Measurements from ENCODE around the gene RHO. TPM values are rescaled to one million over a fixed set of nuclear protein-coding genes. Genes with fewer than 3 reads are reported as not detected.
"Not testable (repeated sequence)": the region's sequence is repeated elsewhere in the genome, so short reads cannot be mapped to it uniquely, and the experiment has no call there.

Gene RHO
- total RNA-seq, 2 experiments from 2014 or later: not detected

GRCh38 chr3:129503471-129504291, 24.8 kb upstream of the RHO start:
- Mint-ChIP-seq H3K9me3 (no peaks in the 10 kb centered on the region), H3K4me1 (no peaks in the 10 kb centered on the region), H3K27me3 (no peaks in the 10 kb centered on the region), H3K4me3 (no peak overlapping the region), H3K36me3 (ENCODE audit: low read depth) (no peaks in the 10 kb centered on the region), H3K27ac (no peak overlapping the region)
- ChIA-PET POLR2A (no interaction called here), CTCF (no interaction called here)
- no peak for DNase-seq

- CTCF ChIA-PET: no interaction called here
- Mint-ChIP-seq H3K36me3 (ENCODE audit: low read depth) (no peaks in the 10 kb centered on the region), H3K9me3 (no peaks in the 10 kb centered on the region), H3K27me3 (no peaks in the 10 kb centered on the region), H3K27ac (no peak overlapping the region), H3K4me3 (no peak overlapping the region), H3K4me1 (no peaks in the 10 kb centered on the region)
- no peak for DNase-seq
- POLR2A ChIA-PET: no interaction called here
Measured at GRCh38 chr3:129504471-129505100, 23.9 kb upstream of the RHO start.

GRCh38 chr3:129505341-129505740, 23.1 kb upstream of the RHO start:
- H3K9me3 Mint-ChIP-seq: no peaks in the 10 kb centered on the region
- DNase-seq: no peak
- H3K27me3 Mint-ChIP-seq: no peaks in the 10 kb centered on the region
- H3K27ac Mint-ChIP-seq: no peak overlapping the region
- no peak overlapping the region for H3K4me3 Mint-ChIP-seq
- ChIA-PET POLR2A (no interaction called here), CTCF (no interaction called here)
- H3K4me1 Mint-ChIP-seq: no peaks in the 10 kb centered on the region
- no peaks in the 10 kb centered on the region for H3K36me3 Mint-ChIP-seq (ENCODE audit: low read depth)

DNA sequence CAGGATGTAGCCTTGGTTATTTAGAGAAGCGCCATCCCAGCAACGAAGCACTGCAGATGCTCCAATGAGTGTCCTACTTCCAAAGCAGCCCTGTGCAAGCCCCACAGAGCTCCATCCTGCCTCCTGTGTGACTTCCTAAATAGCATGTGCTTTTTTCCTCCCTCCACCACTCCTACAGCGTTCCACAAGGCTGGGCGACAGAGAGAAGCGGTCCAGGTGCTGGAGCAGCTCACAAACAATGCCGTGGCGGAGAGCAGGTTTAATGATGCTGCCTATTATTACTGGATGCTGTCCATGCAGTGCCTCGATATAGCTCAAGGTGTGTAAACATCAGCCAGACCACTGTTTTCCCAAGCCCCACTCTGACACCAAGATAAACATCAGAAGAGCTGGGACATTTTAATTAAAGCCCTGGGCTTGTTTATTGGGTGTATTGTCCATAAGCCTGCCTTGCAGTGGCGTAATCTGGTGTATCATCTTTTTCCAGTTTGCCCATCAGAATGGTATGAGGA, 22.2 kb upstream of the RHO start:
- Mint-ChIP-seq H3K4me3 (no peak overlapping the region), H3K9me3 (no peaks in the 10 kb centered on the region), H3K27me3 (no peaks in the 10 kb centered on the region), H3K4me1 (peaks cover 8% of the 10 kb centered on the region), H3K36me3 (ENCODE audit: low read depth) (no peaks in the 10 kb centered on the region), H3K27ac (no peak overlapping the region)
- CTCF ChIA-PET: interaction anchor here (1.1 kb wide), 1 partner anchor 14 kb away, joined by 3 read pairs; no protein-coding TSS in a partner anchor
- POLR2A ChIA-PET: no interaction called here
- DNase-seq: no peak

DNA sequence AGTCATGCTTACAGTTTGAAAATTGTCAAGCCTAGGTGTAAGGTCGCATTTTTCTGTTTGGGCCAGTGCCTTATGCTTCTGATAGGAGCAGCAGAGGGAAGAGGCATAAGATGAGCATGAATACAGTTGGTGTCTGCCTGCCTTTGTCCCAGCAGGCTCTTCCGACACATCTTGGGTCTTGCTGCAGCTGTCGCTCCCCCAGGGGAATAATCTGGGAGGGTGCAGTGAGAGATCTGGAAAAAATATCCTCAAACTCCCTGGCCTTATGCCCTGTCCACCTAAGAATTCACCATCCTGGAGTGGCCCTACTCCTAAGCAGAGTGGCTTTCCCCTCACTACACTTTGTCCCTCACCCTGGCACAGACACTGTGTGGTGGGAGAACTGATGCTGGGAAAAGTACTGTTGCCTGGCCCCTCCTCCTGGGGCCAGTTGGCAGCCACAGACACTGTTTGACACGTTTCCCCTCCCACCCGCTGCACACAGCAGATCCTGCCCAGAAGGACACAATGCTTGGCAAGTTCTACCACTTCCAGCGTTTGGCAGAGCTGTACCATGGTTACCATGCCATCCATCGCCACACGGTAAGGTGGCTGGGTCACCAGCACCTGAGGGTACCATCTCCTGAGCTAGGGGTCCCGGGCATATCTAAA, 21.1 kb upstream of the RHO start:
- CTCF ChIA-PET: interaction anchor here (1.1 kb wide), 1 partner anchor 15 kb away, joined by 3 read pairs; no protein-coding TSS in a partner anchor
- no peak for DNase-seq
- POLR2A ChIA-PET: no interaction called here
- Mint-ChIP-seq H3K9me3 (no peaks in the 10 kb centered on the region), H3K36me3 (ENCODE audit: low read depth) (no peaks in the 10 kb centered on the region), H3K27ac (no peak overlapping the region), H3K27me3 (no peaks in the 10 kb centered on the region), H3K4me1 (peaks cover 10% of the 10 kb centered on the region), H3K4me3 (no peak overlapping the region)

DNA sequence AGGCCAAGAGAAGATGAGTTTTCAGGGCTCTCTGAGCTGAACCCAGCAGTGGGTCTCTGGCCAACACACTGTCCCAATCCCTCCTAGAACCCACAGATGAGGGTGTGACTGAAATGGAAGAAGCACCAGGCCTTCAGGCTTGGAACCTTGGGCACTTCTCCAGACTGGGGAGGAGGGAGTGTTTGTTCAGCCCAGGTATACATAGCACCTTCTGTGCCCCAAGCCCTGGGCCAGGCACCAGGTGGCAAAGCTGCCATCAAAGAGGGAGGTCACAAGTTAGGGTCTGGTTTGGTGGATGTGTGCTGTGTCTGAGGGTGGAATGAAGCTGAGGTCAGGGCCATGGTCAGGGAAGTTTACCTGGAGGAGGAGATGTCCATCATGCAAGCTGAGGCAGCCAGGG, 15.8 kb upstream of the RHO start:
- Mint-ChIP-seq H3K9me3 (no peaks in the 10 kb centered on the region), H3K4me3 (no peak overlapping the region), H3K4me1 (peaks cover 10% of the 10 kb centered on the region), H3K27ac (no peak overlapping the region), H3K27me3 (no peaks in the 10 kb centered on the region), H3K36me3 (ENCODE audit: low read depth) (no peaks in the 10 kb centered on the region)
- CTCF ChIA-PET: interaction anchor here (1.9 kb wide), 1 partner anchor 22 kb away, joined by 5 read pairs; no protein-coding TSS in a partner anchor
- POLR2A ChIA-PET: no interaction called here
- no peak for DNase-seq

- Mint-ChIP-seq H3K27ac (no peak overlapping the region), H3K36me3 (ENCODE audit: low read depth) (no peaks in the 10 kb centered on the region), H3K9me3 (no peaks in the 10 kb centered on the region), H3K4me1 (peaks cover 10% of the 10 kb centered on the region), H3K4me3 (no peak overlapping the region), H3K27me3 (no peaks in the 10 kb centered on the region)
- ChIA-PET CTCF (interaction anchor here (1.9 kb wide), 1 partner anchor 21 kb away, joined by 5 read pairs; no protein-coding TSS in a partner anchor), POLR2A (no interaction called here)
- no peak for DNase-seq
Measured at GRCh38 chr3:129513705-129514104, 14.7 kb upstream of the RHO start.

- ChIA-PET CTCF (interaction anchor here (1.2 to 1.9 kb wide), 3 partner anchors 10 to 20 kb away, joined by 4 to 6 read pairs (median 5); no protein-coding TSS in a partner anchor), POLR2A (no interaction called here)
- Mint-ChIP-seq H3K27ac (no peak overlapping the region), H3K9me3 (no peaks in the 10 kb centered on the region), H3K4me1 (peaks cover 10% of the 10 kb centered on the region), H3K27me3 (no peaks in the 10 kb centered on the region), H3K4me3 (no peak overlapping the region), H3K36me3 (ENCODE audit: low read depth) (no peaks in the 10 kb centered on the region)
- DNase-seq: no peak
Measured at GRCh38 chr3:129514110-129514509, 14.3 kb upstream of the RHO start.

DNA sequence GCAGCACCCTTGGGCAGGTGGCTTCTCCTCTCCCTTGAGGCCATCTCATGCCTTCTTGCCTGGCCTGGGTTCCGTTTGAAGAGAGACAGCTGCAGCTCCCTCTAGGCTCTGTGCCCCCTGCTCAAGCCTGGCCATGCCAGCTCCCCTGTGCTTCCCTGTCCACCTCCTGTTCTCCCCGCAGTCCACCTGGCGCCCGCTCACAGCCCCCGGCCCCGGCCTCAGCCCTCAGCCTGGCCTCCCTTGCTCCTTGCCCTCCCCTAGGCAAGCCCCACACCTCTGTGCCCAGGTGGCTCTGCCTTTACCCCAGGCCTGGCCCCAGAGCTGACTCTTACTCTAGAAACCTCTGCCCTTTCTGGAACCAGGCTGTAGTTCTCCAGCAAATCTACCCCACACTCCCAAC, 13.9 kb upstream of the RHO start:
- Mint-ChIP-seq H3K36me3 (ENCODE audit: low read depth) (no peaks in the 10 kb centered on the region), H3K4me1 (peaks cover 10% of the 10 kb centered on the region), H3K27ac (no peak overlapping the region), H3K9me3 (no peaks in the 10 kb centered on the region), H3K27me3 (no peaks in the 10 kb centered on the region), H3K4me3 (no peak overlapping the region)
- ChIA-PET POLR2A (no interaction called here), CTCF (interaction anchor here (1.2 to 1.9 kb wide), 3 partner anchors 9 to 20 kb away, joined by 4 to 6 read pairs (median 5); no protein-coding TSS in a partner anchor)
- no peak for DNase-seq

DNA sequence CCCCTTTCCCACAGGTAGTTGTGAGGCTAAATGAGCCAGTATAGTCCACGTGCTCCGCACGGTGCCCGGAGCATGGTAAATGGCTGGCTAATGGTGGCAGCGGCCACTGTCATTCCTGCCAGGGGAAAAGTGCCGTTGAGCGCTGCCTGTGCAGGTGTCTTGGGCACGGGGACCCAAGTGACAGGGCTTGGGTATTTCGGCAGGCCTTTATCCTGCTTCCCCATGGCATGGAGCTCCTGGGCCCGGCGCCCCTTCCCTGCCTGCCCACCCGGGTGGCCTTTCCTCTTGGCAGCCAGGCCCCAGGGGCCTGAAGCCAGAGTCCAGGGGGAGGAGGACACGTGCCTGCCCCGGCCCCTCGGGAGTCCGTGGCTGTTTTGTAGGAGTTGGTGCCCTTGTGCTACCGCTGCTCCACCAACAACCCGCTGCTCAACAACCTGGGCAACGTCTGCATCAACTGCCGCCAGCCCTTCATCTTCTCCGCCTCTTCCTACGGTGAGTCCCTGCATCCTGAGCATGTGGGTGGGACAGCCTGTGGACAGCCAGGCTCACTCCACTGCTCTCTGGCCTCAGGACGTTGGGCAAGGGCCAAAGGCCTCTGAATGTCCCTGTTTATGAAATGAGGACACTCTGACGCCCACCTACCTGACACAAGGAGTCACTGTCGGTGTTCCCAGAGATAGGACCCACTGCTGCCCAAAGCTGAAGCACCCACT, 13.2 kb upstream of the RHO start:
- CTCF ChIA-PET: interaction anchor here (1.2 to 1.4 kb wide), 2 partner anchors 8 to 10 kb away, joined by 4 to 6 read pairs; no protein-coding TSS in a partner anchor
- H3K36me3 Mint-ChIP-seq (ENCODE audit: low read depth); POLR2A ChIA-PET; DNase-seq; H3K27me3 Mint-ChIP-seq; H3K9me3 Mint-ChIP-seq; H3K27ac Mint-ChIP-seq; H3K4me1 Mint-ChIP-seq; H3K4me3 Mint-ChIP-seq: not testable (repeated sequence)

DNA sequence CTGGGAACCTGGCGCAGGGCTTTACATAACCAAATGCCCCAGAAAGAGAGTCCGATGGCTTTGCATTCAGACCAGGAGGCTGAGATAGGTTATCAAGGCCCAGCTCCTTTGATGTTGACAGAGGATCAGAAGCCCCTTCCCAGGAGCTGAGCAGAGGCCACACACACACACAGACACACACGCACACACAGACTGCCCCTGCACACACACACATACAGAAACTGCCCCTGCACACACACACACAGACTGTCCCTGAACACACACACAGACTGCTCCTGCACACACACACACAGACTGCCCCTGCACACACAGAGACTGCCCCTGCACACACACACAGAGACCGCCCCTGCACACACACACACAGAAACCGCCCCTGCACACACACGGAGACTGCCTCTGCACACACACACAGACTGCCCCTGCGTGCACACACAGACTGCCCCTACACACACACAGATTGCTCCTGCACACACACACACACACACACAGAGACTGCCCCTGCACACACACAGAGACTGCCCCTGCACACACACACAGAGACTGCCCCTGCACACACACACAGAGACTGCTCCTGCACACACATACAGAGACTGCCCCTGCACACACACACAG, 12.5 kb upstream of the RHO start:
- H3K36me3 Mint-ChIP-seq (ENCODE audit: low read depth); H3K4me3 Mint-ChIP-seq; DNase-seq; H3K27ac Mint-ChIP-seq; CTCF ChIA-PET; POLR2A ChIA-PET; H3K4me1 Mint-ChIP-seq; H3K9me3 Mint-ChIP-seq; H3K27me3 Mint-ChIP-seq: not testable (repeated sequence)

DNA sequence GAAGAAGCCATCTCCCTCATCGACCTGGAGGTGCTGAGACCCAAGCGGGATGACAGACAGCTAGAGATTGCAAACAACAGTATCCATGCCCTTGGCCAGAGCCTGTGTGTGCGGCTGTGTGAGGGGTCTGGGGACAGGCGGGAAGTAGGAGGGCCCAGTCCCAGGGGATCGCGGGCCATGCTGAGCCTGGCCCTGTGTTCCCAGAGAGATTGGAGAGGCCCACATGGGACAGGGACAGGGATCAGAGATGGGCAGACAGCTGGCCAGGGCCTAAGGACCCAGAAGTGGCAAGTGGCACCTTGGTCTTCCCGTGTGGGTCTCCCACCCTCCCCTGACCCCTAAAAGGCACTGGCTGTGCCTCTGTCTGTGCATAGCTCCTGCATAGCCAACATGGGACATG, 10.9 kb upstream of the RHO start:
- Mint-ChIP-seq H3K27me3 (no peaks in the 10 kb centered on the region), H3K9me3 (no peaks in the 10 kb centered on the region), H3K4me1 (no peaks in the 10 kb centered on the region), H3K4me3 (no peak overlapping the region), H3K27ac (no peak overlapping the region), H3K36me3 (ENCODE audit: low read depth) (no peaks in the 10 kb centered on the region)
- ChIA-PET POLR2A (no interaction called here), CTCF (interaction anchor here (1.0 kb wide), 1 partner anchor 24 kb away, joined by 3 read pairs; no protein-coding TSS in a partner anchor)
- DNase-seq: no peak
